HG02943 (cell line): ENCODE data around the gene SULT2B1.
"Not testable (repeated sequence)": the region's sequence is repeated elsewhere in the genome, so short reads cannot be mapped to it uniquely, and the experiment has no call there.

Experiments used
- ATAC-seq: cut with Tn5 transposase; IDR thresholded peaks from one replicate; pipeline ENCODE4 v1.9.1; 2021; ENCODE audit warnings: mild to moderate bottlenecking, low read depth, moderate library complexity; ENCODE audit not compliant: unreplicated experiment

Gene SULT2B1

DNA sequence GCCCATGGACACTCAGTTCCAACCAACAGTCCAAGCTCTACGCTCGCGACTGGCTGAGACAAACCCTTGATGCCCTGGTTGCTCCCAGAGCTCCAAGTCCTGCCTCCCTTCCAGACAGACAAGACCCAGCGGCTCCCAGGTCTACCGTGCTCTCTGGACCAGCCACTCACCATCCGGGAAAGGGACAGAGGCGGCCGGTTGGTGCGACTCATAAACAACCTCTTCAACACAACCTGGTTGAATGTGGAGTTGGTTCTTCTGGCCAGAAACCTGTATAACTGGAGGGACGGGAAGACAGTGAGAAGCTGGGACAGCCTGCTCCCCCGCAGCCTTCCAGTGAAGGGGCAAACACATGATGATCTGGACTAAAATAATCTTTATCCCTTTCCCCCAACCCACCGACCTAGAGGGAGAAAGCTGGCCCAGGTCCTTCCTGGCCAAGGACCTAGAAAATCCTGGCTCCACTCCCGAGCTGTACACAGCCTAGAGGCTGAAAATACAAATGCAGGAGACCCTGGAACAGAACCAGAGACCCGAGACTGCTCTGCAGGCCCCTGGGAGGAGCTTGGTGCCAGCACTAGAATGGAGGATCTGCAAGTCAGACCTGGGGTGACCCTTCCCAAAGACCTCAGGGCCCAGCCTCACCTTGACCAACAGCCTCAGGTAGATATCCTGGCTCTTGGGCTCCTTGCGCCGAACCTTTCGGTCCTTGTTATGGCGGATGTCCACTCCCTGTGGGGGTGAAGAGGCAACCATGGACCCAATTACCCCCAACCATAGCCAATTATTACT, 65.4 kb downstream of the SULT2B1 start:
- ATAC-seq: no peak

DNA sequence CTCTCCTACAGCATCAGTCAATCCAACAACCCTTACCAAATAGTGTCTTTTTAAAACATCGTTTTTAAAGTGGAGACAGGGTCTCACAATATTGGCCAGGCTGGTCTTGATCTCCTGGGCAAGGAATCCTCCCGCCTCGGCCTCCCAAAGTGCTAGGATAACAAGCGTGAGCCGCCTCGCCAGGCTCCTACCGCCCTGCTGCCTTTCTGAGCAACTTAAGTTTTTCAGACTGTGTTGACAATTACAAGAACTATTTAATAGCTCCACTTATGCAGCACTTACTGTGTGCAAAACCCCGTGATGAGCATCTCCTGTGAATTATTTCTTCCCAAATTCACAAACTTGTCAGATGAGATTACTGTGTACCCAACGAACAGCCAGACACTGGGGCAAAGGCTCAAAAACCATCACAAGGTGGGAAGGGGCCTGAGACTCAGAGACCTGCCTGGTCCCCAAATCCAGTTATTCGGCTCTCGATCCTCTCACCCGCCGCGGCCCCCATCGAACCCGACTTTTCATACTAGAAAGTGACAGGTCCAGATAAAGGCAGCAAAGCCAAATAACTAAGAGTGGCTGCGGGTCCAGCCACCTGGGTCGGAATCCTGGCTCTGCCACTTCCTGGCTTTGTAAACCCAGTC, 66.4 kb downstream of the SULT2B1 start:
- ATAC-seq: no peak

DNA sequence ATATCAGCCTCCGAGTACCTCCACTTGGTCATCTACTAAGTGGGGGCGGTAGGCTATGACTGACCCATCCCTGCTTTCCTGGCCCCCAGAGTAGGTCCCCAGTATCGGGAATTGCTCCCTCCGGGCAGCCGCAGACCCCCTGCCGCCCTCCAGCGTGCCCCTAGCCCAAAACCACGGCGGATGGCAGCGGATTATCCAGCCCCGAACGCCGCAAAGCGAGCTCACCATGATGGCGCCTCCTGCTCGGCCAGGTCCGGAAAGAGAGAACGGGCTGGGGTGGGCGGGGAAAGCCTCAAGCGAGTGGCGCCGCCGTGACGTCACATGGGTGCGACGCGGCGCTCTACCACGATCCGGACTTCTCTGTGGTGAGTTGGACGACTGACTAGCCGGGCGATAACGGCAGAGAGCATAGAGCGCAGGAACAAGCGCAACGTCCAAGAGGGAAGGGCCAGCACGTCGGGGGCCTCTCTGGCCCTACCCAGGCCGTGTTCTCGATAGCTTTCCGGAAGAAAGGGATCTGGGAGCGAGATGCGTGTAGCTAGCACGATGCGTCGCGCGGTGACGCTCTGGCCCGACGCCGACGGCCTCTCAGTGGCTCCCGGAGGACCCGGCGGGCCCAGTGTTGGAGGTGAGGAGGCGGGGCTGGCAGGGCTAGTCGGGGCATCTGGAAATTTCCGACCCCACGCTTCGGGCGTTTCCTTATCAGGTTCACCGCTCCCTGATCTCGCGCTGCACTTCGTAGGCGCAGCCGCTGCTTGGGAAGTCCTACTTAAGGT, 67.1 kb downstream of the SULT2B1 start, which contains the start of the genes RPL18 and SPHK2:
Gene RPL18 (minus strand): TSS at position 263 of the 776 bp plus-strand sequence. CDS start 35 bp downstream, at position 228.
Gene SPHK2 (plus strand): TSS at position 591 of the 776 bp plus-strand sequence. CDS start 1,009 bp downstream, outside the sequence.
- peak; percentile 86 for ATAC-seq

DNA sequence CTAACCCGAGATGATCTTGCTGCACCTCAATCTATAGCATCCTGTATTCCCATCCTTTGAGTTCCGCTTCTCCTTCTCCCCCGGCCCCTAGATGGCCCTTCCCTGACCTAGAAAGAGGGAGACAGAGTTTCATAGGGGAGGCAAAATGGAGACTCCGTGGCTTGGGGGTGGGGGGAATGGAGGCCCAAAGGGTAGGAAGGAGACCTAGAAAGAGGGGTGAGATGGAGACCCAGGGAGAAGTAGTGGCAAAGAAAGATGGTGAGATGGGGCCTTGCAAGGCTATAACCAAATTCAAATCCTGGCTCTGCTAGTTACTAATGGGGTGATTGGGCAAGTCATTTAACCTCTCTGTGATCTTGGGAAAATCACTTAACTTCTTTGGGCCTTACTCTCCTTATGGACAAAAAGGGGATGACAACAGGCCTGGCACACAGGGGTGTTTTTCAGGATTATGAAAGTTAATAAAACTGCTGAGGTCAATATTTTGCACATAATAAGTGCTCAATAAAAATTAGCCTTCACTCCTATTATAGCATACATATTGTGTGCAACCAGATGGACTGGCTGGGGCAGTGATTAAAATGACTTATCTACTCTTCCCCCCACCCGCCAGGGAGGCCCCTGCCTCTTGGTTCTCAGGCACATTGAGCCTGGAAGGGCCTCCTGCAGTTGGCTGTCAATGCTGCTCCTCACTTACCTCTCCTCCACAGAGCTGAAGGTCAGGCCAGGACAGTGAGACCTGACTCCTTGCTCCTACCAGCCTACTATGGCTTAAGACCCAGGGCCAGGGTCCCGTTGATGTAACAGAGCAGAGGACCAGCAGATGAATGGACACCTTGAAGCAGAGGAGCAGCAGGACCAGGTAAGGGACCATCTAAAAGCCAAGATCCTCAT, 68.0 kb downstream of the SULT2B1 start:
- no peak for ATAC-seq

DNA sequence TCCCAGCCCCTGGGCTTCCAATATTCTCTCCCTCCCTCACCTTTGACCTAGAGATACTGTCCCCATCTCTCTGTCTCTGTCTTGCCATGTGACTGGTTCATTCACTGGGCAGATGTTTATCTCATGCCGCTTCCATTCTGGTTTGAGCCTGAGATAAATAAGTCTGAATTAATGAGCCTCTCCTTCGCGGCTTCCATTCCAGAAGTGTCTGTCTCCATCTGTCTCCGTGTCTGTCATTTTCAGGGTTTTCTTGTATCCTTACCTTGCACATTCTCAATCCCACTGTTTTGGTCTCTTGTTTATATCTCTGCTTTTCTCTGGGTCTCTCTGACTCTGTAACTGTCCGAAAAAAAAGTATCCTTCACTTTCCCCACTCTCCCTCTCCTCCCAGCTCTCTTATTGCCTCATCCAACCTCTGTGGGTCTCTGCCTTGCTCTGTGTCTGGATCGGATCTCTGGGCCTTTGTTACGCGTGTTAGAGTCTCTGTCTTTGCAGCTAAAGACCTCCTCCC, 71.6 kb downstream of the SULT2B1 start:
- ATAC-seq: no peak

DNA sequence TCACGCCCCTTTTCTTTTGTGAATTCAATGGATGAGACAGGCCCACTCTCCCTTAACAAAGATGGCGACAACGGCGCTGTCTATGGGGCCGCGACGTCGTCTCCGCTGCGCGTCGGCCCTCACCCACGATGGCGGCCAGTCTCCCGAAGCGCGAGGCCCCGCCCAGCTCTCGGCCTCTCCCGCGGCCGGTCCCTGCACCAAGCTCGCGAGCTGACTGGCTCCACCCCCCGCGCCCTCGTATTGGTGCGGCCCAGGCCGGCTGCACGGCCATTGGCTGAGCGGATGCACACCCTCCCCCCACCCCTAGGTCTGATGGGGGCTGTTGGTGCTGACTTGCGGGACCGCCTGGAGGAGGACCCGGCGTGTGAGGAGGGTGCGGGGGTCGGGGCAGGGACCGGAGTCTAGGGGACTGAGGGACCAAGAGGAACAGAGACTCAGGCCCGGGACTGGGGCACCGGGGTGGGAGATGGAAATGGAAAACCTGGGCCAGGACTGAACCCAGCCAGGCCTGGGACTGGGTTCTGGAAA, 72.2 kb downstream of the SULT2B1 start:
- peak; percentile 51 for ATAC-seq

DNA sequence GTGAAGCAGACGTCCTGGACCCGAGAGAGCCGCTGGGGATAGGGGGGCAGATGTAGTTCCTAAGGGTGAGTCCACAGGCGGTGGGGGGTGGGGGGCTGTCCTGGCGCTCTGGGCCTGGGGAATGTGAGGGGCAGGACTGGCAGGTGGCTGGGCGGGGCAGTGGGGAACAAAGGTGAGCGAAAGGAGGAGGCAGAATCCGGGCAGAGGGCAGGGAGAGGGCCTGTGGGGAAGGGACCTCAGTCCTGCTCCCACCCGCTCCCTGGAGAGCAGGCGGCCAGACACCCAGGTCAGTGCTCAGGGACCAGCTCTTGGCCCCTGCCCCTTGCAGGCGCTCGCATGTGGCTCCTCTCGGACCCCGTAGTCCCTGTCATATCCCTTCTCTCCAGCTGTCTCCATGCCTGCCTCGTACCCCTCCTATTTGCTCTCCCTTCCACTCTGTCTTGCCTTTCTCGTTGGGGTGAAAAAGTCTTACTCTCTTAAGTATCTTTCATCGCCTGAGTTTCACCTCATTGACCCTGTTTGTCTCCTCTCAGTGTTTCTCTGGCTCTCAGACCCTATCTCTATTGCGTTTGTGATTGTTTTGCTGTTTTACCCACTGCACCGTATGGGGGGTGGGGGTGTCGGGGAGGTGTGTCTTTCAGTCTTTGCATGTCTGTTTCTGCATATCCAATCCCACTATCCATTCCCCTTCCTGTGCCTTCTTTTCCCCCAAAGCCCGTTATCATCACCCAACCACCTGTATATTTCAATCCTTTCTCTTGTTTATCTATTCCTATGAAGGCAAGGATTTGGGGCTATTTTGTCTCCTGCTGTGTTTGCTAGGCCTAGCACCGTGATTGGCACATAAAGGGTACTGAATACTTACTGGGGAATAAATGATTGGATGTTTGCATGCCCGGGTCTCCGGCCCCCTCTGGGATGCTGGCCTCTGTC, 73.1 kb downstream of the SULT2B1 start:
- ATAC-seq: no peak

DNA sequence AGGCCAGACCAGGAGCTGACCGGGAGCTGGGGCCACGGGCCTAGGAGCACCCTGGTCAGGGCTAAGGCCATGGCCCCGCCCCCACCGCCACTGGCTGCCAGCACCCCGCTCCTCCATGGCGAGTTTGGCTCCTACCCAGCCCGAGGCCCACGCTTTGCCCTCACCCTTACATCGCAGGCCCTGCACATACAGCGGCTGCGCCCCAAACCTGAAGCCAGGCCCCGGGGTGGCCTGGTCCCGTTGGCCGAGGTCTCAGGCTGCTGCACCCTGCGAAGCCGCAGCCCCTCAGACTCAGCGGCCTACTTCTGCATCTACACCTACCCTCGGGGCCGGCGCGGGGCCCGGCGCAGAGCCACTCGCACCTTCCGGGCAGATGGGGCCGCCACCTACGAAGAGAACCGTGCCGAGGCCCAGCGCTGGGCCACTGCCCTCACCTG, 73.9 kb downstream of the SULT2B1 start:
- no peak for ATAC-seq

DNA sequence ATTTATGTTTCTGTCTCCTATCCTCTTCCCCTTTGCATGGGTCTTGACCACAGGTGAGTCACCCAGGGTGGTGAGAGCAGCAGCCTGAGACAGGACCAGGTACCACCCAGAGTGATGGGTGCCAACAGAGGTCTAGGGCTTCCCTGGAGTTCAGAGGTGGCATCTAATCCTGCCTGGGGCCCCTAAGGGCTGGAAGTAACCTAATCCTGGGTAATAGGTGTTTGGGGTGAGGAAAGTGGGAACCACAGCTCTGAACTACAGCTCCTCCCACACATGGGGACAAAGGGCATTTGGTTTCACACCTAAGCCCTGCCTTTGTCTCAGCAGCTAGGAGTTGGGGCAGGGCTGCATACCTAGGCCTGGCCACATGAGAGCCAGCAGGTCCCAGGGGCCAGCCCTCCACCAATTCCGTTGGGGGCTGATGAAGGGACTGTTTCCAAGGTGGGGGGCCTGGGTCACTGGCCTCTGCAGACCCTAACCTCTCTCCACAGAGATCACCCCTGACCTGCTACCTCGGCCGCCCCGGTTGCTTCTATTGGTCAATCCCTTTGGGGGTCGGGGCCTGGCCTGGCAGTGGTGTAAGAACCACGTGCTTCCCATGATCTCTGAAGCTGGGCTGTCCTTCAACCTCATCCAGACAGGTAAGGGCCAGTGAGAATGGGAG, 75.4 kb downstream of the SULT2B1 start:
- ATAC-seq: no peak

DNA sequence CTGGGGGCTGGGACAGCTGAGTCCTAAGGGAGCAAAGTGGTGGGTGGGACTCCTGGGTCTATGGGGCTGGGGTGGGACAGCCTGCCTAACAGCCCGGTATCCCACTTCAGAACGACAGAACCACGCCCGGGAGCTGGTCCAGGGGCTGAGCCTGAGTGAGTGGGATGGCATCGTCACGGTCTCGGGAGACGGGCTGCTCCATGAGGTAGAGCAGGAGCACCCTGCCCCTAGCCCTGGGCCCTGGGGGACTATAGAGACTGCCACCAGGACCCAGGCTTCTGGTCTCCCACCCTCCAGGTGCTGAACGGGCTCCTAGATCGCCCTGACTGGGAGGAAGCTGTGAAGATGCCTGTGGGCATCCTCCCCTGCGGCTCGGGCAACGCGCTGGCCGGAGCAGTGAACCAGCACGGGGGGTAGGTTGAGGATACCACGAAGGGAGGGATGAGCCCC, 75.9 kb downstream of the SULT2B1 start:
- no peak for ATAC-seq

DNA sequence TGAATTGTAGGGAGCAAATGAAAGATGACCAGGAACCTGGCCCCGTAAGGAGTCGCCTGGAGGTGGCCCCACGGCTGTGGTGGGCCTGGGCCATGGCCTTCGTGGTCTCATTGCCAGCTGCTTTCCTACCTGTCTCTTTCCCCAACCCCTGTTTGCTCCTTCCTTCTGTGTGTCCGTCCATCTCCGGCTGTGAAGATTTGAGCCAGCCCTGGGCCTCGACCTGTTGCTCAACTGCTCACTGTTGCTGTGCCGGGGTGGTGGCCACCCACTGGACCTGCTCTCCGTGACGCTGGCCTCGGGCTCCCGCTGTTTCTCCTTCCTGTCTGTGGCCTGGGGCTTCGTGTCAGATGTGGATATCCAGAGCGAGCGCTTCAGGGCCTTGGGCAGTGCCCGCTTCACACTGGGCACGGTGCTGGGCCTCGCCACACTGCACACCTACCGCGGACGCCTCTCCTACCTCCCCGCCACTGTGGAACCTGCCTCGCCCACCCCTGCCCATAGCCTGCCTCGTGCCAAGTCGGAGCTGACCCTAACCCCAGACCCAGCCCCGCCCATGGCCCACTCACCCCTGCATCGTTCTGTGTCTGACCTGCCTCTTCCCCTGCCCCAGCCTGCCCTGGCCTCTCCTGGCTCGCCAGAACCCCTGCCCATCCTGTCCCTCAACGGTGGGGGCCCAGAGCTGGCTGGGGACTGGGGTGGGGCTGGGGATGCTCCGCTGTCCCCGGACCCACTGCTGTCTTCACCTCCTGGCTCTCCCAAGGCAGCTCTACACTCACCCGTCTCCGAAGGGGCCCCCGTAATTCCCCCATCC, 76.7 kb downstream of the SULT2B1 start:
- ATAC-seq: no peak

DNA sequence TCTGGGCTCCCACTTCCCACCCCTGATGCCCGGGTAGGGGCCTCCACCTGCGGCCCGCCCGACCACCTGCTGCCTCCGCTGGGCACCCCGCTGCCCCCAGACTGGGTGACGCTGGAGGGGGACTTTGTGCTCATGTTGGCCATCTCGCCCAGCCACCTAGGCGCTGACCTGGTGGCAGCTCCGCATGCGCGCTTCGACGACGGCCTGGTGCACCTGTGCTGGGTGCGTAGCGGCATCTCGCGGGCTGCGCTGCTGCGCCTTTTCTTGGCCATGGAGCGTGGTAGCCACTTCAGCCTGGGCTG, 77.3 kb downstream of the SULT2B1 start:
- no peak for ATAC-seq

DNA sequence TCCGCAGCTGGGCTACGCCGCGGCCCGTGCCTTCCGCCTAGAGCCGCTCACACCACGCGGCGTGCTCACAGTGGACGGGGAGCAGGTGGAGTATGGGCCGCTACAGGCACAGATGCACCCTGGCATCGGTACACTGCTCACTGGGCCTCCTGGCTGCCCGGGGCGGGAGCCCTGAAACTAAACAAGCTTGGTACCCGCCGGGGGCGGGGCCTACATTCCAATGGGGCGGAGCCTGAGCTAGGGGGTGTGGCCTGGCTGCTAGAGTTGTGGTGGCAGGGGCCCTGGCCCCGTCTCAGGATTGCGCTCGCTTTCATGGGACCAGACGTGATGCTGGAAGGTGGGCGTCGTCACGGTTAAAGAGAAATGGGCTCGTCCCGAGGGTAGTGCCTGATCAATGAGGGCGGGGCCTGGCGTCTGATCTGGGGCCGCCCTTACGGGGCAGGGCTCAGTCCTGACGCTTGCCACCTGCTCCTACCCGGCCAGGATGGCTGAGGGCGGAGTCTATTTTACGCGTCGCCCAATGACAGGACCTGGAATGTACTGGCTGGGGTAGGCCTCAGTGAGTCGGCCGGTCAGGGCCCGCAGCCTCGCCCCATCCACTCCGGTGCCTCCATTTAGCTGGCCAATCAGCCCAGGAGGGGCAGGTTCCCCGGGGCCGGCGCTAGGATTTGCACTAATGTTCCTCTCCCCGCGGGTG, 77.8 kb downstream of the SULT2B1 start:
- ATAC-seq: no peak

DNA sequence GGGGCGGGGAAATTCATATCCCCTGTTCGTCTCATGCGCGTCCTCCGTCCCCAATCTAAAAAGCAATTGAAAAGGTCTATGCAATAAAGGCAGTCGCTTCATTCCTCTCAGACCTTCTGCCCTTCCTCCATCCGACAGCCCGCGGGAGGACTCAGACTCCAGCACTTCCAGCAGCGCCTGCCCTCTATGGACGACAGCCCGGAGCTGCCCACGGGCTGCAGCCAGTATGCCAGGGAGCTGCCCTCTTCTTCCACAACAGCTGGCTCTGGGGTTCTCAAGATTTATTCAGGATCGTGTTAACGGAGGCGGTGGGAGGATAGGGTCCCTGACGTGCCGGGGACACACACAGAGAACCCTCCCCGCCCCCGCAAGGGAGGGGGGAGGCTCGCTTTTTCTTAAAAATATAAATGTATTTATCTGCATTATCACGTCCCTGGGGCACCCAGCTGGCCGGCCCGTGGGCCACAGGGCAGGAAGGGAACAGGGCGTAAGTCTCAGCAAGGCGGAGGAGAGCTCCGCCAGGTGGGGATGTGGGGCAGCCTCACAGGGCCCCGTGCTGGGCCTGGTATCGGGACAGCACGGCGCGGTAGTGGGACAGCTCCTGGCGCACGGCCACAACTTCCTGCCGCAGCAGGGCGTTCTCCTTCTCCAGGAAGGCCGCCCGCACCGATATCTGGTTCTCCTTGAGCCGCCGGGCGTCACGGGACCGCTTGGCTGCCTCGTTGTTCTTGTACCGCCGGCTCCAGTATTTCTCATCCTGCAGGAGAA, 78.5 kb downstream of the SULT2B1 start:
- no peak for ATAC-seq

DNA sequence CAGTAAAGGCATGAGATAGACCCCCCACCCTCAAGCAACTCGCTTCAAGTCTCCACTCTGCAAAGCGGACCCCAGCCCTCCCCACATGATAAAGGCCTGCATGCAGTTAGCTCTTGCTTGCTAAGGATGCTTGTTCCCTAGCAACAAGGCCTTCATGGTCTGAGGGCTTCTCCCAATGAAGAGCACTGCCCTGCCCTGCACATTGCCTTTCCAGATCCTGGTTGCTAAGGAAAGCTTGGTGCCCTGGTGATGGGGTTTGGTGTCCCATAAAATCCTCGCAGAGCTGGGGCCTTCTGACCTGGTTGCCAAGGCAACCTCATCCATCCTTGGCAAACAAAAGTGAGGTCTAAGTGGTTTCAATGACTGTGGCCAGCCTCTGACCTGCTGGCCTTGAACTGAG, 79.3 kb downstream of the SULT2B1 start:
- no peak for ATAC-seq

DNA sequence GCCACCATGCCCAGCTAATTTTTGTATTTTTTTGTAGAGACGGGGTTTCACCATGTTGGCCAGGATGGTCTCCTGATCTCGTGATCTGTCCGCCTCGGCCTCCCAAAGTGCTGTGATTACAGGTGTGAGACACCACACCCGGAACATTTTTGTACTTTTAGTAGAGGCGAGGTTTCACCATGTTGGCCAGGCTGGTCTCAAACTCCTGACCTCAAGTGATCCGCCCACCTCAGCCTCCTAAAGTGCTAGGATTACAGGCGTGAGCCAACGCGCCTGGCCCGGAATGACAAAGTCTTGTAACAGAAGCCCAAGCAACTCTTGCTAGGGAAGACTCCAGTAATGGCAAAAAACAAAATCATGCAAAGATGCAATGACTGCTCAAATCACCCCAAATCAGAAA, 80.3 kb downstream of the SULT2B1 start:
- ATAC-seq: not testable (repeated sequence)
